ENCODE results near the gene CORO2B.

GRCh38 chr15:68704496-68705021 is 125.8 kb downstream of the CORO2B start:
- TF ChIP-seq, protein P1, sequence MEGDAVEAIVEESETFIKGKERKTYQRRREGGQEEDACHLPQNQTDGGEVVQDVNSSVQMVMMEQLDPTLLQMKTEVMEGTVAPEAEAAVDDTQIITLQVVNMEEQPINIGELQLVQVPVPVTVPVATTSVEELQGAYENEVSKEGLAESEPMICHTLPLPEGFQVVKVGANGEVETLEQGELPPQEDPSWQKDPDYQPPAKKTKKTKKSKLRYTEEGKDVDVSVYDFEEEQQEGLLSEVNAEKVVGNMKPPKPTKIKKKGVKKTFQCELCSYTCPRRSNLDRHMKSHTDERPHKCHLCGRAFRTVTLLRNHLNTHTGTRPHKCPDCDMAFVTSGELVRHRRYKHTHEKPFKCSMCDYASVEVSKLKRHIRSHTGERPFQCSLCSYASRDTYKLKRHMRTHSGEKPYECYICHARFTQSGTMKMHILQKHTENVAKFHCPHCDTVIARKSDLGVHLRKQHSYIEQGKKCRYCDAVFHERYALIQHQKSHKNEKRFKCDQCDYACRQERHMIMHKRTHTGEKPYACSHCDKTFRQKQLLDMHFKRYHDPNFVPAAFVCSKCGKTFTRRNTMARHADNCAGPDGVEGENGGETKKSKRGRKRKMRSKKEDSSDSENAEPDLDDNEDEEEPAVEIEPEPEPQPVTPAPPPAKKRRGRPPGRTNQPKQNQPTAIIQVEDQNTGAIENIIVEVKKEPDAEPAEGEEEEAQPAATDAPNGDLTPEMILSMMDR (IDR thresholded peaks at IDR 0.05) = no peak
- TF ChIP-seq POLR2A (IDR thresholded peaks at IDR 0.05) = no peak

Measured in thyroid gland (tissue), 4 donors.